ENCODE measurements around the gene HIVEP1.
"Not testable (repeated sequence)": the region's sequence is repeated elsewhere in the genome, so short reads cannot be mapped to it uniquely, and the experiment has no call there.

HIVEP1 gene

DNA sequence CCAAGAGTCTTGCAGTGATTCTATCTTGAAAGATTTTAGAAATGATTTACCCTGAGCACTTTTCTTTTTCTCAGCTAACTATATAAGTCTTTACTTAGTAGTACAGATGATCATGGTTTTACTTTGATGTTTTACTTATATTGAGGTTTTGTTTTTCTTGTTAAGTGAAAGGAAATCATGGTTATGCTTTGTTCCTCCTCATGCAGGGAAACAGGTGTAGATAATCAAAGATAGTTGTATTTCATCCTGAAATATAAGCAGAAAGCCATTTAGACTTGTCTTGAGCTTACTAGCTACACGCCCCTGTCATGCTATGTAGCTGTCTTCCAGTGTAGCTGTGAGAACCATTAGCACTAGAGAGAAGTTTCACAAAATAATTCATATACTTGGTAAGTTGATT is 113.9 kb downstream of the HIVEP1 start:
- DNase-seq, result no peak

DNA sequence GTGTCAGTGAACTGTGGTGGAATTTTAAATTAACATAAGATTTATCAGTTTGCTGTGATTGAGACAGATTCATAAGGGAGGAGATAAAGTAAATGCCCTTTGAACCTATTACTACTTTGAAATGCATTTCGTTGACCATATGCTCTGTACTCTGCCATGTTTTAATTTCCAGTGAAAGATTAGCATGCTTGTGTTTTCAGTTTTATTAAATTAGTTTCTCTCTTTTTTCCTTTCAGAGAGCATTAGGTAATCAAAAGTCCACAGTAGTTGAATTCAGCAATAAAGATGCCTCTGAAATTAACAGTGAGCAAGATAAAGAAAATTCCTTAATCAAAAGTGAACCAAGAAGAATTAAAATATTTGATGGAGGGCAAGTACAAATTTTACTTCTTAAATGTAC is 117.4 kb downstream of the HIVEP1 start:
- DNase-seq, result no peak

DNA sequence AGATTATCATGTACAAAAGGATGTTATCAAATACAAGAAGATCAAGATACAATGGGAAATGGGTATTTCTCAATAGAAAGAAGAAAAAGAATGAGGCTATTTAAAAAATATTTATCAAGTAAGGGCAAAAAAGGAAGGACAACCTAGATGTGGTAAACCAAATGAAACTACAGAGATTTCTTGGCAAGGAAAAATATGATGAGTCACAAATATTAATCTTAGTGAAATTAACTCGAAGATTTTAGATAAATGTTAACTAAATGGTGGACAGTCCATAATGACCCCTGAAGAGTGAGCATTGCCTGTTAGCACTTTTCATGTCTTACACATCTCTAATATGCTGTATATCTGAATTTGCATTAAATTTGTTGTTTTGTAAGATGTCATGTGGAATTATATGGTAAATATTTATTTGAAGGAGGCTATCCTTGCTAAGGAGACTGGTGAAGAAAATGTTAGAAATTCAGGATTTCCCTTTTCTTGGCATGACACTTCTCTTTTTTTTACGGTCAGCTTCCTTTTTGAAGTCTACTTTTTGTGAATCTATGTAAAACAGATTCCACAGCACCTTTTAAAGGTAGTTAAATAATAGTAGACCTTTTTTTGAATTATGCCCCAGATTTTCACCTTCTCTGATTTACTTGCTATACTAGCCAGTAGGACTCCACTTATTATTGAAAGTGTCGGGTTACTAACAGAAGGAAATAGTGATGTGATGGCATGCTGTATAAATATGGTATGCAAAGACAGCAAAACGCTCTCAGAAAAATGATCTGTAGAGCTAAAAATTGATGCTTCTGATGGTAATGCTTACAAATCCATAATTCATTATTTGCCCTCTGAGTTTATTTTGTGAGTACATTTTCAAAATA is 120.5 kb downstream of the HIVEP1 start:
- no peak for DNase-seq

DNA sequence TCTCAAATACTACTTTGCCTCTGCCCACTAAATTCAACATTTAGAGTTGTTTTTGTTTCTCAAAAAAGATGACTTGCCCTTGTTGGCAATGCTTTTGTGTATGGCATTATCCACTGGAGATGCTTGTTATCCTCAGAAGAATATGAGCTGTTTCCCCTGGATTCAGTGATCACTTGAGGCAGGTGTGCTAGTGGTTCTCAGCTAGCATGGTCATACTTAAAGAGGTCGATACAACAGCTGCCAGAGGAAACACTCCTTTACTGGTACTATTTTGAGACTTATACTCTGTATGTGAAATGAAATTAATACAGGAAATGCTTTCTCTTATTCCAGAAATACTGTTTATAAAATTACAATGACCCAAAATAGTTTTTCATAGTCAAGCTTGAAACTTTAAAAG is 122.5 kb downstream of the HIVEP1 start:
- no peak for DNase-seq

DNA sequence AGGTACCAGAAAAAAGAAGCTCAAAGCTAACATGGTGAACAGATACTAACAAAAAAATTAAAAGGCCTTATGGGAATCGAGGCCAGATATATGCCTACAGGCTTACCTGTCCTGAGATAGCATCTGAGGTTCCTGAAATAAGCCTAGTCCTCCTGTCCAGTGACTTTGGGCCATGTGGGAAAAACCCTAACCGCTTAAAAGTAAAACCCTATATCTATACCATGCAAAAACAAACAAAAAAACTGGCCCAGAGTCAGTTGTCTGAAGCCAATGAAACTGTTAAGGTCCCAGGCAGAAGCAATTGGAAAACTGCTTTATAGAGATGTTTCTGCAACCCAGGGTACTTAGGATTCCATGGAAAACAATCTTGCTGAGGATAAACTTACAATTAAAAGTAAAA is 122.9 kb downstream of the HIVEP1 start:
- no peak for DNase-seq

DNA sequence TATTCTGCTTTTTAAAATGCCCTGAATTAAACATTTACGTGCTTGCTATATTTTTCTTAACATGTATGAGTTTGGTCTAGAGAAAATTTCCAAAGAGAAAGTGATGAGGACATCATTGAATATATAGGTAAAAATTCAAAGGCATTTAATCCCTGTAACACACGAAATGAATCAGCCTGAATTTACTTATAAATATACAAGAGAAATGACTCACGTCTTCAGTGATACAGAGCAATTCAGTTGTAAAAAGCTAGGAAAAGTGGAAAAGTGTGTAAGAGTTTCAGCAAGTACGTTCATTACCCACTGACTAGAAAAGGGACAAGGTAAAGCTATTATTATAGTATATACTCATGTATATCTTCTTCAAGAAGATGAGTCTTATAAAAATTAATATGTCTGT is 124.8 kb downstream of the HIVEP1 start:
- DNase-seq, result no peak

DNA sequence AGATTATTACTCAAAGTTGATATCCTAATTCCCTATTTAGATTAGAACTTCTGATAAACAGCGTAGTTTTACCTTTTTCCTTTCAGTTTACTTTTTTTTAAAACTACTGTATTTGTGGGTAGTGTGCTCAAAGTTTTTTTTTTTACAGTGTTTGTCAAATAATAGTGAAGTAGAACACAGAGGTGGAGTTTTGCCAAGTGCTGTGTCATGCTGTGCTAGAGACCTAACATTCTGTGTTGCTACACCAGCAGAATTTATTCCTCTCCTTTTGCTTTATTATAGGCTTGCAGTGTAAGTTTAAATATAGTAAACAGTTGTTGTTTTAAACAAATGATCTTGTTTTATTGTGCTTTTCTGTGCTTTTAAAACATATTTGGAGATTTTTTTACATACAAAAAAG is 125.4 kb downstream of the HIVEP1 start:
- DNase-seq, result no peak

DNA sequence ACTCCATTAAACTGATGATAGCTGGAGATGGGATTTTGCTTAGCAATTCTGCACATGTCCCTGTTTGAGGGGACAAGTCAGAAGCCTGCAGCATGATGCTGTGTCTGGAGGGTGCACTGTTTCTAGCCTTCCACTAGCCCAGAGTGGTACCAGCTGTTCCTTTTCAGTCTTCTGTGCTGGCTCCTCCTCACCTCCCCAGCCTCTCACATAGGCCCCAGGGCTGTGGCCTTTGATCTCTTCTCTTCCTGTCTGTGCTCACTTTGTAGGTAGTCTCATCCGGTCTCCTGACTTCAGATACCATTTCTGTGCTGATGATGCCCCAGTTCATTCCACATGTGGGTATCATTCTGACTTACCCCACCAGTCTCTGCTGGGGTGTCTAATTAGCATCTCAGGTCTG is 126.3 kb downstream of the HIVEP1 start:
- DNase-seq, result no peak

DNA sequence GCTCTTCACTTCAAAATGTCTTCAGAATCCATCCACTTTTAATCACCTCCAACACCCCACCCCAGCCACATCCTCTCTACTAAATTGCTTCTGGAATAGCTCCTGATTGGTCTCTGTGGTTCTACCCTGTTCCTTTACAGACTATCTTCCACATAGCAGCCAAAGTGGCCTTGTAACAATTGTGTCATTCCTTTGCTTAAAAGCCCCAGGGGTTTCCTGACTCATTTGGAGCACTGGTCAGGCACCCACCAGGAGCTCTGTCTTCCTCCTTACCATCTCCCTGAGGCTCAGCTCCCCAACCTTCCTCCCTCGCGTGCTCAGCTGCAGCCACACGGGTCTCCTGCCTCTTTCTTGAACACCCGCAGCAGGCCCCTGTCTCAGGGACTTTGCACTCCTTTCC is 126.8 kb downstream of the HIVEP1 start:
- no peak for DNase-seq

DNA sequence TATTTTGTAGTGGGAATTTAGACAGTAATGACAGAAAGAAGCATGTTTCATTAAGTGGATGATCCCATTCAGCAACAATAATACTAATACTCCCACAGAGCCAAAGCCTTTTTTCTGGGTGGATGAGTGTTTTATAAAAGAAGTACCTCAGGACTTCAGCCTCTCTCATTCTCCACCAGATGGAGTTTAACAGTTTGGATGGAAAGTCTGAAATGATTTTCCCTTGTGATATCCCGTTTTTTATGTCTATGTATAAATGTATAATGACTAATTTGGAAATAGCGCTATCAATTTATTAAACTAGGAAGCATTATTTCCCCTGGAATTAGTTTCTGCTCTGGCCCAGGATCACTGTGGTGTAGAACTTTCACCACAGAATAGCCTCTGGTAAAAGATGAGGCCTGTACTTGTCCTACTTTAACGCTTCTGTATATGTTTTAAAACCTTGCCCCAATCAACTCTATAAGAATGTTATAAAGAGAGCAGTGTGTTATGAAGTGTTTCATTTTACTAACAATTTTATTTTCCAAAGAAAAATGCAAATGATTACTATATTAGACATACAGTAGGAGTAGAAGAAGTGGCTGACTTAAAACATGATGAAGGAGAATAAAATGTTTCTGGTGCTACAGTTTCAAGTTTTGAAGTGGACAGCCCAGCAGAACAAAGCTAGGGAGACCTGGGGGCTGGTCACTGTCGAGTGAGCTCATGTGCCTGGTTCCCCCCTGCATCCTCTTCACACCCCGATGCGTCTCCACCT is 135.6 kb downstream of the HIVEP1 start:
- DNase-seq, result no peak

DNA sequence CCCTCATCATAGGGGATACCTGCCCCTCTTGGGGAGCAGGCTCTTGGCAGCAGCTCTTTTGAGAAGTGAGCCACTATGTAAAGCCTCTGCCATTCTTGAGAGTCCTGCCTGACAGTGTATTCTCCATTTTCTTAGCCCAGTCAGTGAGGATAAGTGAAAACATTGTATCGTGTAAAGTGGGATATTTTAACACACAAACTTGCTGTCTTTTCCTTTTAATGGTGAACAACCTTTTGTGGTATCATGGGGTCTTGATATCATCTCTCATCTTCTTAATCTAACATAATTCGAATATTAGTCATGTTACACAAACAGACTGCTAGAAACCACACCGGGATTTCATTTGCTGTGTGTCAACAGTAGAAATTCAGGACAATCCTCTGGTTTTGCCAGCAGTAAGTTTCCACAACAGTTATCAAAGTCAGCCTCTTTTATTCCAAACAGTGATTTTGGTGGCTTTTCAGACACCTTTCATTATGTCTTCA is 136.2 kb downstream of the HIVEP1 start:
- no peak for DNase-seq

DNA sequence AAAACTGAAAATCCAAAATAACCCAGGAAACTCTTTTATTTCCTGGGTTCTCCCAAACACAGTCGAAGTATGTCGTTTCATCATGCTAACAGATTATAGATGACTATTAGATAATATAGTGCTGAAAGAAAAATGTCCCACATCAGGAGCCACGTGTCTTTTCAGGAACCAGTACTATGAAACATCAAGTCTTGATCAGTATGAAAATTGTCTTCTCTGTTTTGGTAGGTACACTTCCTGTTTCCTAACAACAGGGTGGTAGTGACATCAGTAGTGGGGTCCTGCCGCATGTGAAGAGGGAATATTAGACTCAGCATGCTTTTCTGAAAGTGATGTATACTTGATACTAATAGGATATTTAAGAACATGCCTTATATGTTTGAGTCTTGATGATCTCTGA is 136.7 kb downstream of the HIVEP1 start:
- no peak for DNase-seq

DNA sequence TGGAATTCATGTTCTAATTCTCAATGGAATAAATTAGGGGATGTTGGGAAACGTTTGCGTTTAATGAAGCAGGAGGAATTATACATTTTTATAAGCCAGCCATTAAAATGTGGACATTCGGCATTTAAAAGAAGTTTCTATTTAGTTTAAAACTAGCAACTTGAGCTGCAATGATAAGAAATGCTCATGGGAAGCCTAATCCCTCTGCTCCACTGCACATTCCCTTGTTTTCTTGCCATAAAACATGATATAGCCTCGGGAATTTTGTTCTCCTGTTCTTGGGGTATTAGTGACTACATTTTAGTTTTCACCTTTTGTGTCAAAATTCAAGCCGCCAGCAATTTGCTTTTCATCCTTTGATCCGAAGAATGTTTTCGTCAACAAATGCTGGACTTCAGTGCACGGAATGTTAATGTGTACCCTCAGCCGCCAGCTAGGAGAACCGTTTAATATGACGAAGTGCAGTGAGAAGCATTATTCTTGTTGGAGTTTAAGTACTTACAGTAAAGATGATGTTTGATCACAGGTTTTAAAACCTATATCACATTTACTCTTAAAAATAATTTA is 137.9 kb downstream of the HIVEP1 start:
- DNase-seq, result no peak

DNA sequence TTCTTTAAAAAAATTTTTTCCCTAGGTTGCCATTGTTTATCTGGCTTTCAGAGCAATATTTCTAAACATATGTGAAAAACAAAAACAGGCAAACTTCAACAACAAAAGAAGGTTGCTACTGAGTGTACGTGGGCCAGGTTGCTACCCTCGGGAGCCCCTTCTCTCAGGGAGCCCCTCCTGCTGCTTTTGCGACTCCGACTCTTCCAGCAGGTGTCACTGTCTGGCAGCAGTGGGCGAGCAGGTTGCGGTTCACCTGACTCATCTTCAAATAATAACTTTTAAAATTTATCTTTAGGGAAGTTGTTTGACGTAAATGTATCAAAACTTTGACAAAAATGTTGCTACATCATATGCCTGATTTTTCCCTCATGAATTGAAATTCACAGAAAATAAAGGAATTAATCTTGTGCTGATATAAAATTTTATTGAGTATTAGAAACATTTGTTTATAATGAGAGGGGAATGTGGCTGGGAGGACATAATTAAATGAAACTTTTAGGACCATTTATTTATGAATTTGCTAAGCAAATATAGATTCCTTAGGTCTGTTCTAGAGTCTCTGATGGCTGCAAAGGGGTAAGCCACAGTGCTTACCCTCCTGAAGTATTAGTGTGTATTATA is 138.8 kb downstream of the HIVEP1 start:
- DNase-seq, result no peak

DNA sequence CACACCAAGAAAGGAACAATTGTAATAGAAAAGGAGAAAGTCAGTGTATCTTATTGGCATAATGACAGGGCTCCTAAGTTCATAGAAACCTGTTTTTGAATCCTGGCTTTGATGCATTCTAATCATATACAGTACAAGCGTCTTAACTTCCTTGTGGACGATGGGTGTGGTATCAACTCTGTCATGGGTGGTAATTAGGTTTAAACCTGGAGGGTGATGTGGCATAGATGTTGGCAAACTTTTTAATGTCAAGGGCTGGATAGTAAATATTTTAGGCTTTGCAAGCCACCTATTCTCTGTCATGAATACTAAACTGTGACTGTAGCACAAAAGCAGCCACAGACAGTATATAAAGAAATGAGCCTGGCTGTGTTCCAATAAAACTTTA is 139.3 kb downstream of the HIVEP1 start:
- no peak for DNase-seq

DNA sequence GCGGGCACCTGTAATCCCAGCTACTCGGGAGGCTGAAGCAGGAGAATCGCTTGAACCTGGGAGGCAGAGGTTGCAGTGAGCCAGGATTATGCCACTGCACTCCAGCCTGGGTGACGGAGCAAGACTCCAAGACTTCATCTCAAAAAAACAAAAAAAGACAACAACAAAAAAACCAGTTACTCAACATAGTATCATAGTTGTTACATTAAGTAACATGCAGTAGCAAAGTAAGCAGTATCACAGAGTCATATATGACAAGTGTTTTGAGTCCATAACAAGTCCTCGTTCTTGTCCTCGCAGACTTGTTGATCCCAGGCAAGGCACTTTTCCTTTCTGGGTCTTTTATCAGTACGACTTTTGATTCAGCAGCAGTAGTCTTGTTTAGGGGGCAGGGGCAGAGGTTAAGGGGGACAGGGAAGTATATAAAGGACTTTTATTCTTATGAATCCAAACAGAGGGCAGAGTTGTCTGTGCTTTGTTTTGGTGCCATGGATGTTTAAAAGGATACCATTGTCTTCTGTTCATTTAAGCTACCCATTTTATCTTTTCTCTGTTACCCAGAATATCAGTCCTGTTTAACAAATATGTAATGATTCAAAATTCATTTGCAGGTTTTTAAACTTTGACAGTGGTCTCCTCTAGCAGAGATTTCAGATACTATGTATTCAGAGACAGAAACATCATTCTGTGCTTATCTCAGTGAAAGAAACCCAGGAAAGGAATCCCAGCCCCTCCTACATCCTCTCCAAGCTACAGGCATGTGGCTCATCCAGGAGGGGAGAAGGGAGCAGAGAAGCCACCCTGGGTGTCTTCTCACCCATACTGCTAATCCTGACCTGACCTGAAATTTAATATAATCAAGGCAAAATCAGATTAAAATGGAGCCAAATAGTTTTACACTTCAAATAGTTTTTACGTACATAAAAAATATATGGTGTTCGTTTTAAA is 140.2 kb downstream of the HIVEP1 start:
- DNase-seq, result no peak

DNA sequence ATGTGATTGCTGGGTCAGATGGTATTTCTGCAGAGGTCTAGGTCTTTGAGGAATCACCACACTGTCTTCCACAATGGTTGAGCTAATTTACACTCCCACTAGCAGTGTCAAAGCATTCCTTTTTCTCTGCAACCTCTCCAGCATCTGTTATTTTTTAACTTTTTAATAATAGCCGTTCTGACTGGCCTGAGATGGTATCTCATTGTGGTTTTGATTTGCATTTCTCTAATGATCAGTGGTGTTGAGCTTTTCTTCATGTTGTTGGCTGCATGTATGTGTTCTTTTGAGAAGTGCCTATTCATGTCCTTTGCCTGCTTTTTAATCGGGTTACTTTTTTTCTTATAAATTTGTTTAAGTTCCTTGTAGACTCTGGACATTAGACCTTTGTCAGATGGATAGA is 143.7 kb downstream of the HIVEP1 start:
- DNase-seq, result not testable (repeated sequence)

DNA sequence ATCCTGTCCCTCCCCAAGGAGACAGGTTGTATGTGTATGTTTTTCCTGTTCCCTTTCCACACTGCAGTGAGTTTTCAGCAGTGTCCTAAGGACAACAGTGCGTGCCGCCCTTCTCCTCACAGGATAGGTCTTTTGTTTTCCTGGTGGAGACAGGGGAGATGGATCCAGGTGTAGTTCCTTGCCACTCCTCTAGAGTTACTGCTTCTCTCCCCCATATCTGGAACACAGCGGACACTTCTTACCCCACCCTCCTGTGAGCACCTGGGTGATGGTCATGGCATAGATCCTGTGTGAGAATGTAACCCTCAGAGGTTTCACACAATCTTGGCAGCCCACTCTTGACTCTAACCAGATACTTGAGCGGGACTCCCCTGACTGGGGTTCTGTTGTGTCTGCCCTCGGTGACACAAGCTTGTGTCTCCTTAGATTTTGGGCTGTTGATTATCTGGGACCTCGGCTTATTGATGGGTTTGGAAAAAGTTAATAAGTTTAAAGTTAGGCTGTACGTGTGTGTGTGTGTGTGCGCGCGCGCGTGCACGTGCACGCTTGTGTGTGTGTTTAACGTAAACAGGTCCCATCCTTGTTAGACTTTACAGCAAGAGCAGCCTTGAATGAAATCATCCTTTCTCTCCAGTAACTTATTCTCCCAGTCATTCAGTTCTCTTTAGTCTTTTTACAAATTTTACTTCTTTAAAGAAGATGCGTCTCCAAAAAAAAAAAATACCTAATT is 146.7 kb downstream of the HIVEP1 start:
- no peak for DNase-seq

DNA sequence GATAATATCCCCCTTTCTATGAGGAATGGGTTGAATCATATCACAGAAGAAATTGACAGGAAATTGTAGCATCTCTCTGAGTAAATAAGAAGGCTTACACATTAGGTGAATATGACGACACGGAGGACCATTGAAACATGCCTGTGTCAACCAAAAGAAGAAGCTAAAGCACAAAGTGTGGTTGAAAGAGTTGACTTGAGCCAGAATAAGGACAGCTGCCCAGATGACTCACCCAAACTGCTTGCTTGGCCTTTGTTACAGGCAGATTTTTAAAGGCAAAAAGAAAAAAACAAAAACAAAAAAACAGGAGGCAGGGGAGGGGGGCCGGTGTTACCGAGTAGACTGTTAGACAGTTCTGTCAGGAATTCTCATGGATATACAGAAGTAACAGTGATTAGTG is 148.2 kb downstream of the HIVEP1 start:
- DNase-seq, result no peak

DNA sequence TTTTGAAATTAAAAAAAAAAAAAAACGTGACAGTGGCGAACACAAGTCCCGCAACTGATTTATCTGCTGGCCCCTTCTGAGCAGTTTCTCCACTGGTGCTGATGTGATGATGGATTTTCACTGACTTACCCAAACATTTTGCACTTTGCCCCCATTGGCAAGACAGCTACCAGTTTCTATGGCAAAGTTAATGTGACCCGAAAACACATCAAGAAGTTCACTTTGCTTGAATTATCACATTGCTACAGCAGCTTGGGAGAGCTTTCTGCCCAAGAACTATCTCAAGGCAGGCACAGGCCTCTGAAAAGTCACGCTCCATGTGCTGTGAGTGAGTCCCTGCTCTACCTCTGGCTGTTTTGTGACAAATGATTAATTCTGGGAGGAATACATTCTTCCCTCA is 150.1 kb downstream of the HIVEP1 start:
- DNase-seq, result no peak

DNA sequence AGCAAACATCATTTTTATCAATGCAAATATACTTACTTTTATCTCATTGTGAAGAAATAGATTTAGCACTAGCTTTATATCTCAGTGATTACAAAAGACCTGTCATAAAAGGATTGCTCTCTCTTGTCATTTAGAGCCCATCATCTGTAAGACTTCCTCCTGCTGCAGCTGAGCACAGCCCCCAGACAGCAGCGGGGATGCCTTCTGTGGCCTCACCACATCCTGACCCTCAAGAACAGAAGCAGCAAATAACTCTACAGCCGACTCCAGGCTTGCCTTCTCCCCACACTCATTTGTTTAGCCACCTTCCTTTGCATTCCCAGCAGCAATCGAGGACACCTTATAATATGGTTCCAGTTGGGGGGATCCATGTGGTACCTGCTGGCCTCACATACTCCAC is 151.0 kb downstream of the HIVEP1 start:
- DNase-seq, result no peak

Data from DMS153 (cell line).